OCI-LY3 (cell line): ENCODE measurements around the gene ZDHHC22.

Experiments used
- H2AFZ ChIP-seq: fragments of 200-600, 300-600 bp; shearing (Covaris generic); 2 replicates; pipeline ENCODE4 v1.6.0; 2014; ENCODE audit warnings: antibody characterized with exemption, low read depth, low read length
- H3K27ac ChIP-seq: fragments of 200-600, 300-600 bp; sonication (generic); 2 replicates; pipeline ENCODE4 v1.5.1; 2014; ENCODE audit warnings: mild to moderate bottlenecking, low read length, moderate library complexity, mixed read lengths
- H3K27me3 ChIP-seq: fragments of 200-600, 300-600 bp; sonication (generic); 2 replicates; pipeline ENCODE4 v1.6.1; 2014; ENCODE audit warnings: low read depth, low read length, mixed read lengths
- H3K36me3 ChIP-seq: fragments of 200-600, 300-600 bp; sonication (generic); replicated peaks from 2 replicates; pipeline ENCODE3; 2014; ENCODE audit warnings: low read depth, low read length, mixed read lengths
- H3K4me1 ChIP-seq: fragments of 300-600, 200-600 bp; sonication (generic); 2 replicates; pipeline ENCODE4 v1.6.1; 2014; ENCODE audit warnings: low read length, mixed read lengths
- H3K4me2 ChIP-seq: fragments of 200-600, 300-600 bp; sonication (generic); 2 replicates; pipeline ENCODE4 v1.6.1; 2014; ENCODE audit warnings: low read length, mixed read lengths
- H3K4me3 ChIP-seq: fragments of 300-600, 200-600 bp; sonication (generic); 2 replicates; pipeline ENCODE4 v1.5.1; 2014; ENCODE audit warnings: antibody characterized with exemption, mild to moderate bottlenecking, low read length, moderate library complexity
- H3K79me2 ChIP-seq: fragments of 300-600, 200-600 bp; shearing (Covaris generic); 2 replicates; pipeline ENCODE4 v1.6.1; 2014; ENCODE audit warnings: mild to moderate bottlenecking, low read length, mixed read lengths
- H3K9ac ChIP-seq: fragments of 300-600, 200-600 bp; shearing (Covaris generic); 2 replicates; pipeline ENCODE4 v1.6.0; 2014; ENCODE audit warnings: mild to moderate bottlenecking, low read length, moderate library complexity
- H3K9me3 ChIP-seq: fragments of 200-600, 300-600 bp; shearing (Covaris generic); 2 replicates; pipeline ENCODE4 v1.6.1; 2014; ENCODE audit warnings: low read length, mixed read lengths; ENCODE audit not compliant: insufficient read depth
- H4K20me1 ChIP-seq: fragments of 200-600, 300-600 bp; sonication (generic); 2 replicates; pipeline ENCODE4 v1.6.1; 2016; ENCODE audit warnings: low read length, mixed read lengths; ENCODE audit not compliant: insufficient read depth
- EZH2phosphoT487 ChIP-seq: fragments of 200-600 bp; shearing (Covaris generic); IDR thresholded peaks from 2 replicates; pipeline ENCODE4 v1.6.1; 2018; ENCODE audit warnings: antibody characterized with exemption, mixed run types, low read depth
- TF ChIP-seq, protein P1 (sequence below): fragments of 200-600, 300-600 bp; sonication (generic); IDR thresholded peaks from 2 replicates; pipeline ENCODE4 v1.5.1; 2014; ENCODE audit warnings: antibody characterized with exemption, low read length, low read depth

ZDHHC22 gene

GRCh38 chr14:77086017-77086727 is 55.4 kb downstream of the ZDHHC22 start:
- no peak overlapping the region for H3K27ac ChIP-seq
- H3K27me3 ChIP-seq, result peaks cover 12% of the 10 kb centered on the region; the same call in 1 of the 2 replicates
- H3K4me1 ChIP-seq, result no peaks in the 10 kb centered on the region
- H3K4me3 ChIP-seq, result no peak overlapping the region
- no peak overlapping the region for H3K4me2 ChIP-seq
- peaks cover 5% of the 10 kb centered on the region for H3K9me3 ChIP-seq
- no peak overlapping the region for H3K9ac ChIP-seq
- no peaks in the 10 kb centered on the region for H4K20me1 ChIP-seq
- no peak for TF ChIP-seq EZH2phosphoT487
- TF ChIP-seq, protein P1, sequence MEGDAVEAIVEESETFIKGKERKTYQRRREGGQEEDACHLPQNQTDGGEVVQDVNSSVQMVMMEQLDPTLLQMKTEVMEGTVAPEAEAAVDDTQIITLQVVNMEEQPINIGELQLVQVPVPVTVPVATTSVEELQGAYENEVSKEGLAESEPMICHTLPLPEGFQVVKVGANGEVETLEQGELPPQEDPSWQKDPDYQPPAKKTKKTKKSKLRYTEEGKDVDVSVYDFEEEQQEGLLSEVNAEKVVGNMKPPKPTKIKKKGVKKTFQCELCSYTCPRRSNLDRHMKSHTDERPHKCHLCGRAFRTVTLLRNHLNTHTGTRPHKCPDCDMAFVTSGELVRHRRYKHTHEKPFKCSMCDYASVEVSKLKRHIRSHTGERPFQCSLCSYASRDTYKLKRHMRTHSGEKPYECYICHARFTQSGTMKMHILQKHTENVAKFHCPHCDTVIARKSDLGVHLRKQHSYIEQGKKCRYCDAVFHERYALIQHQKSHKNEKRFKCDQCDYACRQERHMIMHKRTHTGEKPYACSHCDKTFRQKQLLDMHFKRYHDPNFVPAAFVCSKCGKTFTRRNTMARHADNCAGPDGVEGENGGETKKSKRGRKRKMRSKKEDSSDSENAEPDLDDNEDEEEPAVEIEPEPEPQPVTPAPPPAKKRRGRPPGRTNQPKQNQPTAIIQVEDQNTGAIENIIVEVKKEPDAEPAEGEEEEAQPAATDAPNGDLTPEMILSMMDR, result no peak
- H3K36me3 ChIP-seq, result peaks cover 3% of the 10 kb centered on the region
- no peaks in the 10 kb centered on the region for H3K79me2 ChIP-seq
- H2AFZ ChIP-seq, result no peak overlapping the region

DNA sequence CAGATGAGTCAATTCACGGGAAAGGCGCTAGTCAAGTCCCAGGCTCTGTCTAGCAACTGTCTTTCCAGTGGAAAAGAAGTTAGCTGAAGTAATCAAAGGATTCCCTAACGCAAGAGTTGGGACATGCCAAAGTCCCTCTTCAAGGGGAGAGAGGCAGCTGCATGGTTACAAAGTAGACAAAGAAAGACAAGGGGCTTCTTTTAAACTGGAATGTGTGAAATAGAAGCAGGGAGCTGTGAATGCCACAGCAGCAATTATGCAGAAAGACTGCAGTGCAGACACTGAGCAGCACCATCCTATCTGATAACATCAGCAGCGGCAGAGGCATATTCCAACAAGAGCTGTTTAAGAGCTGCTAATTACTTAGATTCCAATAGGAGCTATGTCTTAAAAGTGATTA is 56.1 kb downstream of the ZDHHC22 start:
- Histone ChIP-seq H3K36me3 (no peaks in the 10 kb centered on the region), H3K4me3 (no peak overlapping the region), H3K27me3 (peaks cover 12% of the 10 kb centered on the region; the same call in 1 of the 2 replicates), H3K9me3 (no peaks in the 10 kb centered on the region), H3K9ac (no peak overlapping the region), H3K79me2 (no peaks in the 10 kb centered on the region), H3K4me1 (no peaks in the 10 kb centered on the region), H2AFZ (no peak overlapping the region), H4K20me1 (no peaks in the 10 kb centered on the region), H3K4me2 (no peak overlapping the region), H3K27ac (no peak overlapping the region)
- no peak for TF ChIP-seq EZH2phosphoT487
- TF ChIP-seq, protein P1, result no peak

- no peak overlapping the region for H3K9ac ChIP-seq
- no peak overlapping the region for H3K27ac ChIP-seq
- no peaks in the 10 kb centered on the region for H4K20me1 ChIP-seq
- H3K9me3 ChIP-seq, result no peaks in the 10 kb centered on the region
- no peak for TF ChIP-seq EZH2phosphoT487
- TF ChIP-seq, protein P1, result no peak
- no peaks in the 10 kb centered on the region for H3K36me3 ChIP-seq
- H3K4me1 ChIP-seq, result no peaks in the 10 kb centered on the region
- H3K4me2 ChIP-seq, result no peak overlapping the region
- no peak overlapping the region for H3K4me3 ChIP-seq
- no peak overlapping the region for H2AFZ ChIP-seq
- H3K27me3 ChIP-seq, result peaks cover 12% of the 10 kb centered on the region; the same call in 1 of the 2 replicates
- no peaks in the 10 kb centered on the region for H3K79me2 ChIP-seq
These were observed 56.6 kb downstream of the ZDHHC22 start for GRCh38 chr14:77084985-77085384.

DNA sequence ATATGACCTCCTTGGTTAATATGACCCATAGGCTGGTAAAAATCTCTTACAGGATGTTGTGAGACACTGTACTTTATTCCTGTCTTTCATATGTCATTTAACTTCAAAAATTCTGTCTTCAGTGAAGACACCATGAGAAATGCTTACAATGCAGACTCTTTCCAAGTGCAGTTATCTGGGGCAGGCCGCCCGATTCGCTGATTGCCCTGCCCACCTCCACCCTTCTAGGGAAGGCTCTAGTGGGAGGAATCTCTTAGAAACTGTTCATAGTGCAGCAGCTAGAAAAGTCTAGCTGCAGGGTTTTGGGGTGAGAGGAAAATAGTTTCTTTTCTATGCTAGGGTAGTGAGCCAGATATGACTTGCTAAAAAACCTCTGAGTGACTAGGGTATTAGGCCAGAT is 58.5 kb downstream of the ZDHHC22 start:
- no peak overlapping the region for H3K9ac ChIP-seq
- H4K20me1 ChIP-seq, result no peaks in the 10 kb centered on the region
- no peak overlapping the region for H2AFZ ChIP-seq
- TF ChIP-seq, protein P1, result no peak
- no peak for TF ChIP-seq EZH2phosphoT487
- H3K4me3 ChIP-seq, result no peak overlapping the region
- H3K9me3 ChIP-seq, result no peaks in the 10 kb centered on the region
- H3K4me2 ChIP-seq, result no peak overlapping the region
- H3K79me2 ChIP-seq, result no peaks in the 10 kb centered on the region
- no peaks in the 10 kb centered on the region for H3K4me1 ChIP-seq
- H3K36me3 ChIP-seq, result no peaks in the 10 kb centered on the region
- peaks cover 9% of the 10 kb centered on the region; the same call in 1 of the 2 replicates for H3K27me3 ChIP-seq
- H3K27ac ChIP-seq, result no peak overlapping the region
